Spleen (tissue), 11 donors: ENCODE data around the gene TRABD2B. TPM values are rescaled to one million over a fixed set of nuclear protein-coding genes. Genes with fewer than 3 reads are reported as not detected.

ENCODE experiments used
- DNase-seq: peaks from one replicate; pipeline ENCODE4 v3.0.0-alpha.2; 2020
- H3K27ac ChIP-seq, 8 donors: fragments of 200-600 bp; sonication (generic) in 7 of 8; 1 replicate in 4 of 8; 2 replicates in 4 of 8; pipeline versions ENCODE4 v1.5.0 to v1.8.0; 2016 to 2021; ENCODE audit warnings: inconsistent platforms in 4 of 8, mild to moderate bottlenecking in 4 of 8, moderate library complexity in 1 of 8
- H3K27me3 ChIP-seq, 7 donors: fragments of 200-600 bp; sonication (generic) in 6 of 7; replicated peaks in 1 of 7; 1 replicate in 4 of 7; 2 replicates in 3 of 7; pipeline versions ENCODE4 v1.5.0 to v1.8.0; 2016 to 2021; ENCODE audit warnings: inconsistent platforms in 3 of 7, mild to moderate bottlenecking in 1 of 7
- H3K36me3 ChIP-seq, 6 donors: fragments of 200-600 bp; sonication (generic) in 5 of 6; 1 replicate in 4 of 6; 2 replicates in 2 of 6; pipeline versions ENCODE4 v1.5.0 to v1.8.0; 2016 to 2021; ENCODE audit warnings: inconsistent platforms in 2 of 6
- H3K4me1 ChIP-seq, 6 donors: fragments of 200-600 bp; sonication (generic) in 5 of 6; 1 replicate in 3 of 6; 2 replicates in 3 of 6; pipeline versions ENCODE4 v1.5.0 to v1.8.0; 2016 to 2021; ENCODE audit warnings: inconsistent platforms in 3 of 6
- H3K4me3 ChIP-seq, 8 donors: fragments of 200-600 bp; sonication (generic) in 7 of 8; 1 replicate in 4 of 8; 2 replicates in 4 of 8; pipeline versions ENCODE4 v1.5.0 to v1.8.0; 2016 to 2021; ENCODE audit warnings: inconsistent platforms in 4 of 8, mild to moderate bottlenecking in 4 of 8, moderate library complexity in 2 of 8
- H3K9me3 ChIP-seq, 8 donors: fragments of 200-600 bp; sonication (generic) in 7 of 8; 1 replicate in 4 of 8; 2 replicates in 4 of 8; pipeline versions ENCODE4 v1.5.0 to v1.8.0; 2016 to 2021; ENCODE audit warnings: inconsistent platforms in 4 of 8
- CTCF ChIP-seq, 11 experiments: fragments of 200-600 bp in 7 of 11; fragments of 450-650 bp in 4 of 11; sonication (generic) in 4 of 11; IDR thresholded peaks in 8 of 11; conservative IDR thresholded peaks in 3 of 11; 1 replicate in 7 of 11; 2 replicates in 4 of 11; pipeline versions ENCODE4 v1.4.0 to v1.8.0; 2016 to 2021; ENCODE audit warnings: antibody characterized with exemption in 11 of 11, inconsistent platforms in 4 of 11, mild to moderate bottlenecking in 1 of 11
- POLR2A ChIP-seq, 3 donors: fragments of 450-650 bp; IDR thresholded peaks; one replicate each; pipeline ENCODE4 v1.5.1; 2017; ENCODE audit warnings: antibody characterized with exemption in 3 of 3, mild to moderate bottlenecking in 1 of 3
- POLR2AphosphoS5 ChIP-seq, 3 donors: sonication (generic); formaldehyde crosslinking; IDR thresholded peaks; one replicate each; pipeline ENCODE4 v1.5.1; 2017; ENCODE audit warnings: antibody characterized with exemption in 3 of 3
- WGBS, 5 donors: extraction: QIAGEN DNeasy Blood & Tissue Kit in 3 of 5; methylation state at CpG; one replicate each; pipeline versions ENCODE4 v1.1.5 to v1.1.7; 2013 to 2018; 5-methylcytosine and 5-hydroxymethylcytosine counted together
- intact Hi-C: fragments of 100-400 bp; cut with DNase I; formaldehyde crosslinking; loops from one replicate; pipeline ENCODE4 v1.15.0; 2023; ENCODE audit warnings: low total_unique reads
- polyA plus RNA-seq, 3 donors: library from polyadenylated mRNA; stranded (reverse); fragments of 200-250 nt; gene quantifications; one replicate each; pipeline ENCODE4 v1.2.1, GENCODE V29; 2013
- total RNA-seq, 7 donors: library from RNA; depleted of rRNA in 3 of 7; stranded (reverse); fragments of >200 nt in 3 of 7; fragmentation: NEBNext Ultra II Directional in 4 of 7; extraction: Animal tissue kit (Norgen Biotek cat#: 25700) in 4 of 7; gene quantifications; one replicate each; pipeline versions ENCODE4 v1.1.0 to v1.2.1, GENCODE V29; 2016 to 2021
- donor health status: healthy with polysubstance abuse.
- donor health status: DM: no; HTN: no; CAD: no; lungs with moderate emphysema.
- donor health status: DM: no; HTN: no; CAD: no.
- donor health status: Bipolar disorder and iron deficiency.
- donor health status: healthy.
- donor health status: DM: no; HTN: no; CAD: no.
- donor health status: DM: yes; HTN: yes; CAD: no.

Gene TRABD2B
- total and polyA plus RNA-seq, 10 donors, result 0.11 to 3.5 (median 0.64) TPM

- TF ChIP-seq POLR2AphosphoS5 (IDR thresholded peaks at IDR 0.05), result no peak
- TF ChIP-seq POLR2A (IDR thresholded peaks at IDR 0.05), result no peak
- no peak for TF ChIP-seq CTCF (IDR thresholded peaks at IDR 0.05 in 8 of 11, conservative IDR thresholded peaks at IDR 0.05 in 3 of 11)
- intact Hi-C loops, result no loop called here
- 84 to 88% (median 85%) methylated on average over 6 of the region's 6 CpGs for WGBS, 5 donors
- DNase-seq, result no peak
- Histone ChIP-seq H3K9me3 (no peaks in the 10 kb centered on the region), H3K36me3 (no peaks in the 10 kb centered on the region), H3K4me1 (peaks cover 0 to 10% (median 0%) of the 10 kb centered on the region in 6 donors), H3K27ac (no peak overlapping the region), H3K27me3 (no peaks in the 10 kb centered on the region), H3K4me3 (no peak overlapping the region)
Observed at GRCh38 chr1:47786316-47786715, 210.9 kb downstream of the TRABD2B start.

GRCh38 chr1:47785561-47786271 lies 211.5 kb downstream of the TRABD2B start:
- intact Hi-C loops, result no loop called here
- no peak for TF ChIP-seq CTCF (IDR thresholded peaks at IDR 0.05 in 8 of 11, conservative IDR thresholded peaks at IDR 0.05 in 3 of 11)
- no peak for TF ChIP-seq POLR2A (IDR thresholded peaks at IDR 0.05)
- TF ChIP-seq POLR2AphosphoS5 (IDR thresholded peaks at IDR 0.05), result no peak
- Histone ChIP-seq H3K4me3 (no peak overlapping the region), H3K27me3 (no peaks in the 10 kb centered on the region), H3K9me3 (no peaks in the 10 kb centered on the region), H3K36me3 (no peaks in the 10 kb centered on the region), H3K4me1 (peaks cover 0 to 10% (median 0%) of the 10 kb centered on the region in 6 donors), H3K27ac (no peak overlapping the region)
- no peak for DNase-seq
- WGBS, 5 donors, result 82 to 89% (median 82%) methylated on average over 7 to 10 of the region's 10 CpGs

- no peak for DNase-seq
- 54 to 78% (median 67%) methylated on average over 4 of the region's 4 CpGs for WGBS, 5 donors
- Histone ChIP-seq H3K9me3 (no peaks in the 10 kb centered on the region), H3K27ac (no peak overlapping the region), H3K4me1 (peaks cover 0 to 10% (median 0%) of the 10 kb centered on the region in 6 donors), H3K36me3 (no peaks in the 10 kb centered on the region), H3K4me3 (no peak overlapping the region), H3K27me3 (no peaks in the 10 kb centered on the region)
- intact Hi-C loops, result no loop called here
- TF ChIP-seq POLR2A (IDR thresholded peaks at IDR 0.05), result no peak
- TF ChIP-seq CTCF (IDR thresholded peaks at IDR 0.05 in 8 of 11, conservative IDR thresholded peaks at IDR 0.05 in 3 of 11), result no peak
- no peak for TF ChIP-seq POLR2AphosphoS5 (IDR thresholded peaks at IDR 0.05)
Observed at GRCh38 chr1:47785118-47785517, 212.1 kb downstream of the TRABD2B start.

- no peak overlapping the region for H3K27ac ChIP-seq
- TF ChIP-seq CTCF (IDR thresholded peaks at IDR 0.05 in 8 of 11, conservative IDR thresholded peaks at IDR 0.05 in 3 of 11) (no peak), POLR2AphosphoS5 (IDR thresholded peaks at IDR 0.05) (no peak), POLR2A (IDR thresholded peaks at IDR 0.05) (no peak)
- intact Hi-C loops, result no loop called here
- no peaks in the 10 kb centered on the region for H3K9me3 ChIP-seq
- WGBS, 5 donors, result 66 to 85% (median 76%) methylated on average over 6 of the region's 6 CpGs
- peaks cover 0 to 10% (median 0%) of the 10 kb centered on the region in 6 donors for H3K4me1 ChIP-seq
- no peak overlapping the region for H3K4me3 ChIP-seq
- no peak for DNase-seq
- no peaks in the 10 kb centered on the region for H3K27me3 ChIP-seq
- no peaks in the 10 kb centered on the region for H3K36me3 ChIP-seq
Observed at GRCh38 chr1:47784497-47784822, 212.7 kb downstream of the TRABD2B start.
